Tibial artery (tissue), 4 donors: ENCODE data around the gene WDR43.

ENCODE experiments used
- DNase-seq, 2 donors: peaks; one replicate each; pipeline ENCODE4 v3.0.0-alpha.2; 2019
- H3K27ac ChIP-seq, 2 donors: fragments of 200-600 bp; sonication (generic) in 1 of 2; 1 replicate in 1 of 2; 2 replicates in 1 of 2; pipeline ENCODE4 v1.5.1; 2018 to 2019; ENCODE audit warnings: mild to moderate bottlenecking in 1 of 2
- H3K27me3 ChIP-seq, 2 donors: fragments of 200-600 bp; sonication (generic) in 1 of 2; one replicate each; pipeline versions ENCODE4 v1.5.1 to v1.6.0; 2016 to 2019
- H3K36me3 ChIP-seq, 3 donors: fragments of 200-600 bp; sonication (generic) in 2 of 3; one replicate each; pipeline ENCODE4 v1.5.1; 2016 to 2019; ENCODE audit warnings: mild to moderate bottlenecking in 2 of 3
- H3K4me1 ChIP-seq, 4 donors: fragments of 200-600 bp; sonication (generic) in 2 of 4; 1 replicate in 3 of 4; 2 replicates in 1 of 4; pipeline ENCODE4 v1.5.1; 2016 to 2019
- H3K4me3 ChIP-seq, 2 donors: fragments of 200-600 bp; sonication (generic) in 1 of 2; 1 replicate in 1 of 2; 2 replicates in 1 of 2; pipeline ENCODE4 v1.5.1; 2018 to 2019; ENCODE audit warnings: mild to moderate bottlenecking in 2 of 2
- H3K9me3 ChIP-seq, 3 donors: fragments of 200-600 bp; sonication (generic) in 1 of 3; one replicate each; pipeline ENCODE4 v1.5.1; 2016 to 2019
- intact Hi-C: fragments of 100-400 bp; cut with DNase I; formaldehyde crosslinking; loops from one replicate; pipeline ENCODE4 v1.15.0; 2023; ENCODE audit warnings: low total_unique reads
- TF ChIP-seq, protein P1 (sequence below), 2 experiments: fragments of 200-600 bp in 1 of 2; fragments of 450-650 bp in 1 of 2; IDR thresholded peaks; one replicate each; pipeline ENCODE4 v1.5.1; 2017 to 2019; ENCODE audit warnings: antibody characterized with exemption in 2 of 2, mild to moderate bottlenecking in 1 of 2, moderate library complexity in 1 of 2

The WDR43 gene

DNA sequence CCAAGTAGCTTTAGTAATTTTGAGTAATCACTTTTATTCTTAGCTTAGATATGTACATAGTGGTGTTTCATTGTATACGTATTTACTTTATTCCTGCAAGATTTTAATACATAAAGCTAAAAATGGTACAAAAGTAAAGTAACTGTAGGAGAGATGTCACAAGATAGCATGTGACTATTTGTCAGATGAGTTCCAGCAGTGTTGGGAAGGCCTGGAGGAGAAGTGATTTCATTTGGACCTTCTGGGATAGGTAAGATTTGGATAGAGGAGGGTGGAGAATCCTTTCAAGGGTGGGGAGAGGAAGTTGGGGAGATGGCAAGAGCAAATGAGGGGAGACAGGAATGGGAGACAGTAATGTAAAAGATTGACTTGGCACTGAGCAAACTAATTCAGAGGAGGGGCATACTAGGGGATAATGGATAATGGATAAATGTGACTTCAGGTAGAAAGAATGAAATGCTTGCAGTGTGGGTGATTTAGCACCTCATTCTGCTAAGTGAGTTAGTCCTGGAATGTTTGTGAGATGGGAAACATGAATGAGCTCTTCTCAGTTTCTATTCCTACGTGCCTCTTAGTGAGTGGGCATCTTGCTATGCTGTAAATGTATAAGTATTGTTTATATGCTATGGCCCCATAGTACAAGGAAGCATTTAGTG, 10.5 kb downstream of the WDR43 start:
- TF ChIP-seq, protein P1, sequence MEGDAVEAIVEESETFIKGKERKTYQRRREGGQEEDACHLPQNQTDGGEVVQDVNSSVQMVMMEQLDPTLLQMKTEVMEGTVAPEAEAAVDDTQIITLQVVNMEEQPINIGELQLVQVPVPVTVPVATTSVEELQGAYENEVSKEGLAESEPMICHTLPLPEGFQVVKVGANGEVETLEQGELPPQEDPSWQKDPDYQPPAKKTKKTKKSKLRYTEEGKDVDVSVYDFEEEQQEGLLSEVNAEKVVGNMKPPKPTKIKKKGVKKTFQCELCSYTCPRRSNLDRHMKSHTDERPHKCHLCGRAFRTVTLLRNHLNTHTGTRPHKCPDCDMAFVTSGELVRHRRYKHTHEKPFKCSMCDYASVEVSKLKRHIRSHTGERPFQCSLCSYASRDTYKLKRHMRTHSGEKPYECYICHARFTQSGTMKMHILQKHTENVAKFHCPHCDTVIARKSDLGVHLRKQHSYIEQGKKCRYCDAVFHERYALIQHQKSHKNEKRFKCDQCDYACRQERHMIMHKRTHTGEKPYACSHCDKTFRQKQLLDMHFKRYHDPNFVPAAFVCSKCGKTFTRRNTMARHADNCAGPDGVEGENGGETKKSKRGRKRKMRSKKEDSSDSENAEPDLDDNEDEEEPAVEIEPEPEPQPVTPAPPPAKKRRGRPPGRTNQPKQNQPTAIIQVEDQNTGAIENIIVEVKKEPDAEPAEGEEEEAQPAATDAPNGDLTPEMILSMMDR (IDR thresholded peaks at IDR 0.05): no peak
- intact Hi-C loops: no loop called here
- no peak for DNase-seq
- H3K4me1 ChIP-seq: peaks cover 0 to 4% (median 0%) of the 10 kb centered on the region in 4 donors
- H3K27me3 ChIP-seq: no peaks in the 10 kb centered on the region
- no peaks in the 10 kb centered on the region for H3K9me3 ChIP-seq
- H3K4me3 ChIP-seq: no peak overlapping the region
- H3K36me3 ChIP-seq: peaks cover 24 to 62% (median 53%) of the 10 kb centered on the region in 3 donors
- H3K27ac ChIP-seq: no peak overlapping the region

DNA sequence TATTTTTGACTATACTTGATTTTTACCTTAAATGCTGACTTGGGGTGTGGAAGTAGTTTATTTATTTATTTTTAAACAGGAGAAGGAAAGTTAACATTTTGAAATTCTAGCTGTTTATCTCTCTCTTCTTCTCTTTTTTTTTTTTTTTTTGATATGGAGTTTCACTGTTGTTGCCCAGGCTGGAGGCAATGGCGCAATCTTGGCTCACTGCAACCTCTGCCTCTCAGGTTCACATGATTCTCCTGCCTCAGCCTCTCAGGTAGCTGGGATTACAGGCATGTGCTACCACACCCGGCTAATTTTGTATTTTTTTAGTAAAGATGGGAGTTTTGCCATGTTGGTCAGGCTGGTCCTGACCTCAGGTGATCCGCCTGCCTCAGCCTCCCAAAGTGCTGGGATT, 11.1 kb downstream of the WDR43 start:
- no peak for DNase-seq
- TF ChIP-seq, protein P1 (IDR thresholded peaks at IDR 0.05): no peak
- Histone ChIP-seq H3K9me3 (no peaks in the 10 kb centered on the region), H3K4me1 (peaks cover 0 to 4% (median 0%) of the 10 kb centered on the region in 4 donors), H3K36me3 (peaks cover 30 to 65% (median 55%) of the 10 kb centered on the region in 3 donors), H3K27ac (no peak overlapping the region), H3K27me3 (no peaks in the 10 kb centered on the region), H3K4me3 (no peak overlapping the region)
- intact Hi-C loops: no loop called here

DNA sequence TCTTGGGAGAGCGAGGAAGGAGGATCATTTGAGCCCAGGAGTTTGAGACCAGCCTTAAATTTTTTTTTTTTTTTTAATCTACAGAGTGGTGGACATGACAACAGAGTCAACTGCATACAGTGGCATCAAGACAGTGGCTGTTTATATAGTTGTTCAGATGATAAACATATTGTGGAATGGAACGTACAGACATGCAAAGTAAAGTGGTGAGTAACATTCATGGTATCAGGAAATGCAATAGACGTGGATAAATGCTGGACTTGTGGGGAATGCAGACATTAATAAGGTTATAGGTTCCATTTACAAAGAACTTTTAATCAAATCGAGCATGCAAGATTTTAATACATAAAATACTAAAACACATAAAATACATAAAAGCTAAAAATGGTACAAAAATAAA, 11.9 kb downstream of the WDR43 start:
- no peak overlapping the region for H3K4me3 ChIP-seq
- intact Hi-C loops: no loop called here
- H3K36me3 ChIP-seq: peaks cover 34 to 68% (median 55%) of the 10 kb centered on the region in 3 donors
- H3K27me3 ChIP-seq: no peaks in the 10 kb centered on the region
- peaks cover 0 to 4% (median 0%) of the 10 kb centered on the region in 4 donors for H3K4me1 ChIP-seq
- TF ChIP-seq, protein P1 (IDR thresholded peaks at IDR 0.05): no peak
- no peaks in the 10 kb centered on the region for H3K9me3 ChIP-seq
- DNase-seq: no peak
- no peak overlapping the region for H3K27ac ChIP-seq

DNA sequence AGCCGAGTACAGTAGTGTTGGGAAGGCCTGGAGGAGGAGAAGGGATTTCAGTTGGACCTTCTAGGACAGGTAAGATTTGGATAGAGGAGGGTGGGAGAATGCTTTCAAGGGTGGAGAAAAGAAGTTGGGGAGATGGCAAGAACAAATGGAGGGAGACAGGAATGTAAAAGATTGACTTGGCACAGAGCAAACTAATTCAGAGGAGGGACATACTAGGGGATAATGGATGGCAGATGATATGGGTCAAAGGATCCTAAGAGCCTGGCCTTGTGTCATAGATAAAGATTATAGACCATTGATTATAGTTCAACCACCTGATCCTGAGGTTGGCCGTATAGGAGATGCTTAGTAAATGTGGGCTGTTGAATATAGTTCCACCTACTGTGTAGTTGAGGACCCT, 12.4 kb downstream of the WDR43 start:
- intact Hi-C loops: no loop called here
- peaks cover 34 to 70% (median 59%) of the 10 kb centered on the region in 3 donors for H3K36me3 ChIP-seq
- TF ChIP-seq, protein P1 (IDR thresholded peaks at IDR 0.05): no peak
- H3K4me3 ChIP-seq: no peak overlapping the region
- no peak overlapping the region for H3K27ac ChIP-seq
- H3K27me3 ChIP-seq: no peaks in the 10 kb centered on the region
- no peaks in the 10 kb centered on the region for H3K9me3 ChIP-seq
- H3K4me1 ChIP-seq: peaks cover 0 to 4% (median 0%) of the 10 kb centered on the region in 4 donors
- DNase-seq: no peak

DNA sequence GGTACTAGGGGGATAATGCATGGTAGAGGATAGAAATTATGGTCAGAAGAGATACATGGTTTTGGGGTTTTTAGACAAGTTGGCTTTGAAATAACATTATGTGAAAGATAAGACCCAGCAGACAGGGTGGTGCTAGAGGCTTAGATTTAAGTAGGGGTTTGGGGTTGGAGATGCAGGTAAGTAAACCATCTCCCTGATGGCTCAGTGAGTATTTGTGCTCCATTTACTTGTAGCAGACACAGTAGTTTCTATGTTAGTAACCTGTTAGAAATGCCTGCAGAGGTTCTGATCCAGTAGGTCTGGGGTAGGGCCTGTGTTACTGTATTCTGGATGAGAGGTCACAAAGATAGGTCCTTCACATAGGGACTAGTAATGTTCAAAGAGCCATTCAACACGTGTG, 13.7 kb downstream of the WDR43 start:
- H3K36me3 ChIP-seq: peaks cover 38 to 75% (median 54%) of the 10 kb centered on the region in 3 donors
- no peak overlapping the region for H3K4me3 ChIP-seq
- intact Hi-C loops: no loop called here
- DNase-seq: no peak
- TF ChIP-seq, protein P1 (IDR thresholded peaks at IDR 0.05): no peak
- peaks cover 0 to 4% (median 0%) of the 10 kb centered on the region in 4 donors for H3K4me1 ChIP-seq
- no peaks in the 10 kb centered on the region for H3K9me3 ChIP-seq
- H3K27ac ChIP-seq: no peak overlapping the region
- no peaks in the 10 kb centered on the region for H3K27me3 ChIP-seq
